OCI-LY7 (cell line): Measurements from ENCODE around the gene RAD54L2.

Experiments
- CTCF ChIP-seq: fragments of 200-600 bp; sonication (generic); conservative IDR thresholded peaks from 2 replicates; pipeline ENCODE4 v1.5.1; 2014; ENCODE audit warnings: mild to moderate bottlenecking, antibody characterized with exemption, low read length, moderate library complexity, mixed read lengths
- EZH2phosphoT487 ChIP-seq: fragments of 200-600 bp; sonication (generic); IDR thresholded peaks from 2 replicates; pipeline ENCODE4 v1.6.1; 2018; ENCODE audit warnings: low read depth, borderline replicate concordance, mild to moderate bottlenecking, mixed run types, antibody characterized with exemption, low read length, moderate library complexity, mixed read lengths

- TF ChIP-seq CTCF = no peak
- no peak for TF ChIP-seq EZH2phosphoT487
These were observed 11.7 kb downstream of the RAD54L2 start for GRCh38 chr3:51550080-51550819.
